ENCODE measurements around the gene CCDC167. TPM values are rescaled to one million over a fixed set of nuclear protein-coding genes. Genes with fewer than 3 reads are reported as not detected.
A peak's percentile ranks its signal among the peaks of the same experiment; 100 is the strongest.

CCDC167 gene
- total RNA-seq, 1 donor from 2014 or later, result 73.1 TPM

DNA sequence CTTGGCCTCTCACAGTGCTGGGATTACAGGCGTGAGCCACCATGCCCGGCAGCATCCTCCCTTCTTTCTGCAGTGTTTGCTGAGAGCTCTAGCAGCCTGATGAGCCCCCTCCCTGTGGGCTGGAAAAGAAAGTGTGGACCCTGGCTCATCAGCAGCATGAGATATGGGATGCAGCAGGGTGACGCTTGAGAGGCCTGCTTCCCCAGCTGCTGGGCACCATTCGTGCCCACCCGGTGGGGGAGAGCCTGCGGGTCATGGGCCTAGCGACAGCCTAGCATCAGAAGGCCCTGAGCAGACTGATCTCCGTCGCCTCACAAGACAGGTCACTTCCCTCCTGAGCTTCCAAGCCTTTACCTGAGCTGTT, 16.0 kb upstream of the CCDC167 start:
- TF ChIP-seq CTCF (conservative IDR thresholded peaks at IDR 0.05), result no peak
- no peaks in the 10 kb centered on the region for H3K36me3 Mint-ChIP-seq (ENCODE audit: low read depth)
- H3K4me1 Mint-ChIP-seq, result peaks cover 57% of the 10 kb centered on the region
- H3K27me3 Mint-ChIP-seq (ENCODE audit: low read depth), result peaks cover 32% of the 10 kb centered on the region
- H3K27ac Mint-ChIP-seq (ENCODE audit: unreplicated experiment), result peak overlapping the region; percentile 88
- no peaks in the 10 kb centered on the region for H3K9me3 Mint-ChIP-seq
- no peak for DNase-seq (ENCODE audit: low read depth, low spot score)
- no peak overlapping the region for H3K4me3 Mint-ChIP-seq

GRCh38 chr6:37514837-37515236, 15.1 kb upstream of the CCDC167 start:
- Mint-ChIP-seq H3K4me3 (no peak overlapping the region), H3K36me3 (ENCODE audit: low read depth) (no peaks in the 10 kb centered on the region), H3K9me3 (no peaks in the 10 kb centered on the region), H3K4me1 (peaks cover 57% of the 10 kb centered on the region), H3K27ac (ENCODE audit: unreplicated experiment) (no peak overlapping the region), H3K27me3 (ENCODE audit: low read depth) (peaks cover 32% of the 10 kb centered on the region)
- no peak for DNase-seq (ENCODE audit: low read depth, low spot score)
- no peak for TF ChIP-seq CTCF (conservative IDR thresholded peaks at IDR 0.05)

- no peaks in the 10 kb centered on the region for H3K9me3 Mint-ChIP-seq
- peaks cover 32% of the 10 kb centered on the region for H3K27me3 Mint-ChIP-seq (ENCODE audit: low read depth)
- H3K4me3 Mint-ChIP-seq, result no peak overlapping the region
- H3K4me1 Mint-ChIP-seq, result peaks cover 57% of the 10 kb centered on the region
- DNase-seq (ENCODE audit: low read depth, low spot score), result no peak
- no peak for TF ChIP-seq CTCF (conservative IDR thresholded peaks at IDR 0.05)
- H3K27ac Mint-ChIP-seq (ENCODE audit: unreplicated experiment), result no peak overlapping the region
- no peaks in the 10 kb centered on the region for H3K36me3 Mint-ChIP-seq (ENCODE audit: low read depth)
These were observed 14.7 kb upstream of the CCDC167 start for GRCh38 chr6:37514321-37514771.

DNA sequence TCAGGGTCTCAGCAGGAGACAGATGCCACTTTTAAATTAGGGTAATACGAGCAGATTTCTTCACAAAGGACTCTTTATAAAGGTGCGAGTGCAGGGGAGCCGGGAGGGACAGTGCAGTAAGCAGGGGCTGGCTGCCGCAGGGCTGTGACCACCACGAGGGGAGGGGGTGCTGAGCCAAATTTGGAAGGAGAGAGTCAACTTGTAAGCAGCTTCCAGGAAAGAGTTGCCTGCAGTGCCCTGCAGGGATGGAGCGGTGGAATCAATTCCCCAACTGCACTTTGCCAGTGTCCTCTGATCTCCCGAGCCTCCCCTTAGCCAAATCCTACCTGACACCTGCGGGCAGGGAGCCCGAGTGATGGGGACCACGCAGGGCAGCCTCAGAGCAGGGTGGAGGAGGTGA, 13.9 kb upstream of the CCDC167 start:
- Mint-ChIP-seq H3K27ac (ENCODE audit: unreplicated experiment) (no peak overlapping the region), H3K4me3 (no peak overlapping the region), H3K4me1 (peaks cover 57% of the 10 kb centered on the region)

GRCh38 chr6:37513155-37513554, 13.5 kb upstream of the CCDC167 start:
- Mint-ChIP-seq H3K27me3 (ENCODE audit: low read depth) (peaks cover 32% of the 10 kb centered on the region), H3K4me1 (peaks cover 57% of the 10 kb centered on the region), H3K36me3 (ENCODE audit: low read depth) (no peaks in the 10 kb centered on the region), H3K27ac (ENCODE audit: unreplicated experiment) (no peak overlapping the region), H3K4me3 (no peak overlapping the region), H3K9me3 (no peaks in the 10 kb centered on the region)
- no peak for TF ChIP-seq CTCF (conservative IDR thresholded peaks at IDR 0.05)
- DNase-seq (ENCODE audit: low read depth, low spot score), result no peak

More for the DNA sequence above, 13.9 kb upstream of the CCDC167 start:
- Mint-ChIP-seq H3K9me3 (no peaks in the 10 kb centered on the region), H3K36me3 (ENCODE audit: low read depth) (no peaks in the 10 kb centered on the region), H3K27me3 (ENCODE audit: low read depth) (peaks cover 32% of the 10 kb centered on the region)
- no peak for TF ChIP-seq CTCF (conservative IDR thresholded peaks at IDR 0.05)
- DNase-seq (ENCODE audit: low read depth, low spot score), result no peak
